Globus pallidus (tissue), 1 donor: ENCODE data around the gene CALR3.
"Not testable (repeated sequence)": the region's sequence is repeated elsewhere in the genome, so short reads cannot be mapped to it uniquely, and the experiment has no call there.

ENCODE experiments used
- DNase-seq: peaks from one replicate; pipeline ENCODE4 v3.0.0-alpha.2; 2015; ENCODE audit warnings: low spot score

Gene CALR3

DNA sequence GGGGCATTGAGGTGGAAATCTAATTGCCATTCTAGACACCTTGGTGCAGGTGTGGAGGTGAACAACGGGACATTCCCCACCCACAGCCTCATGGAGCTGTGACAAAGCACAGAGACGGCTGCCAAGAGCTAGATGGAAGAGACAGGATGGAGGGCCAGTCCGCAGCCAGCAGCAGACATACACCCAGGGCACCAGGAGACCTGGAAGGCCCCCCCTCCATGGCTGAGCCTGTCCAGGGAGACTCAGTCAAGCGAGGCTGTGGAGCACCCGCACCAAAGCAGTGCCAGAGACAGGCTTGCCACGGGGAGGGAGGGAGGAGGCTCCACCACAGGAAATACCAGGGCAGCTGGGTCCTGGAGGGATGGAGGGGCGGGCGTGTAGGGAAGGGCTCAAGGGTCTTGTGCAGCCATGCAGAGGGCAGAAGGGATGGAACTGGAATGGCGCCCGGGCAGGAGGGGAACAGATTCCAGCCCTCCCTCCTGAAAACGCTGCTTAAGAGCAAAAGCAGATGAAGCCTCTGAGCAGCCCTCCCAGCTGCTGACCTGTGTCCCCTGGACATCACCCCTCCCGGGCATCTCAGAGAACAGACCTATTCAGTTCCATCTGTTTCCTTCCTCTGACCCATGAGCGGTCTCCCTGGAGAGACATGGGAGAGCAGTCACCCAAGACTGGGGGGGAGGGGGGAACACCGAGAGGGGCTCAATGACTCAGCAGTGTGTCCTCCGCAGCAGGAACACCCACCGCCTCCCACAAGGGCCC, 38.6 kb downstream of the CALR3 start:
- DNase-seq, result no peak

DNA sequence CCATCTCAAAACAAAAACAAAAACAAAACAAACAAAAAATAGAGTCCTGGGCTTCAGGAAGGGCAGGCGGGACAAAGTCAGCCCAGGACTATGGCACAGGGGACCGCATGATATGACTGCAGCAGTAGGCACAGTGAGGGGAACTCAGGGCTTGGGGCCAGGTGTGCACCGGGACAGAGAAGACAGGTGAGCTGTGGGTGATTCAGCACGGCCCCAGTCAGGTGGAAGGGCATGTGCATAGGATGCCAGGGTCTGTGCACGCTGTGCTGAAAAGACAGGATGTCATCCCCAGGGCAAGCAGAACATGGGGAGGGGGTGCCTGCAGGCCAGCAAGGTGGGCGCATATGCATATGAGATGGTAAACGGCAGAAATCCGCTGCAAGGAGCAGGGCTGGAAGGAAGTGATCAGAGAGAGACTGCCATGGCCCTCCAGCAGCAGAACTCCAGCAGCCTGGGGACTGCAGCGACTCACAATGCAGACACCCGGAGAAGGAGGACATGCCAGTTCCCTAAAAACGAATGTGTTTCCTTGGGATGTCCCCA, 39.2 kb downstream of the CALR3 start:
- DNase-seq, result no peak

DNA sequence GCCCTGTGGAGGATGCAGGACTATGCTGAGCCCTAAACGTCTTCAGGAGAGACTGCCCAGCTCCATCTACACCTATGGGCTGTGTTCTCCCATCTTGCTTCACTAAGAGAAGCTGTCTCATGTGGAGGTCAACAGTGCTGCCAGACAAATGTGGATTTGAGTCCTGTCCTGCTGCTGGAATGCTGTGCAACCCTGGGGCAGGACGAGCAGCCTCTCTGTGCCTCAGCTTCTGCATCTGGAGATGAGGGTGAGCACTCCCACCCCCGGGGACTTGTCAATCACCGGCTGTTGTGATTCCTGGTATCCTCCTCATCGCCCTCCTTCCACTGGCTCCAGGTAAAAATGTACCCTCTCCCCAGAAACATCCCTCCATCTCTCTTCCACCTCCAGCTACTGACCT, 40.5 kb downstream of the CALR3 start:
- no peak for DNase-seq

DNA sequence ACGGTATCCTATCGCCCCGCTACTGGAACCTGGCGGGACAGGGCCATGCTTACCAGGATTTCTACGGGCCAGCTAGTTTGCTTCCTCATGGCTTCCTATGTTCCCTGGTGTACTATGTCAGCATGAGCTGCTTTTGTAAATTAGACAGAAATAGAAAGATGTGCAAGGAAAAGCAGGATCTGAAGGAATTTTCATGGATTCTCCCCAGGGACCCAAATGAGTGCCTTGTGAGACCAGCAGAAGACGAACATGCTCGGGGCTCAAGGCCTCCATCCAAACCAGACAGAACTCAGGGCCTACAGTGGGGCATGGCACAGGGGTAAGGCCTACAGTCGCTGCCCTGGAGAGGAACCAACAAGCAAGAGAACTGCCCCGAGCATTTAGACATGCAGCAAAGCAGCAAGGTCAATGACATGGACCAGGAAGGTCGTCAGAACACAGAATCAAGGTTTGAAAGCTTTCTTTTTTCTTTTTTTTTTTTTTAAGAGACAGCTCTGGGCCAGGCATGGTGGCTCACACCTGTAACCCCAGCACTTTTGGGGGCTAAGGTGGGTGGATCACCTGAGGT, 41.5 kb downstream of the CALR3 start:
- DNase-seq, result no peak

DNA sequence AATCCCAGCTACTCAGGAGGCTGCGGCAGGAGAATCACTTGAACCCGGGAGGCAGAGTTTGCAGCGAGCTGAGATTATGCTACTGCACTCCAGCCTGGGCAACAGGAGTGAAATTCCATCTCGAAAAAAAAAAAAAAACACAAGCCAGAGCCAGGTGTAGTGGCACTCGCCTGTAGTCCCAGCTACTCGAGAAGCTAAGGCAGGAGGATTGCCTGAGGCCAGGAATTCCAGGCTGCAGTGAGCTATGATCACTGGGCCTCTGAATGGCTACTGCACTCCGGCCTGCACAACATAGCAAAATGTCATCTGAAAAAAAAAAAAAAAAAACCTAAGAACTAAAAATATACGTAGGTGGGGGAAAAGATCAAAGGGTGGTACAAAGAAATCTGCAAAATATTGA, 43.6 kb downstream of the CALR3 start:
- no peak for DNase-seq

DNA sequence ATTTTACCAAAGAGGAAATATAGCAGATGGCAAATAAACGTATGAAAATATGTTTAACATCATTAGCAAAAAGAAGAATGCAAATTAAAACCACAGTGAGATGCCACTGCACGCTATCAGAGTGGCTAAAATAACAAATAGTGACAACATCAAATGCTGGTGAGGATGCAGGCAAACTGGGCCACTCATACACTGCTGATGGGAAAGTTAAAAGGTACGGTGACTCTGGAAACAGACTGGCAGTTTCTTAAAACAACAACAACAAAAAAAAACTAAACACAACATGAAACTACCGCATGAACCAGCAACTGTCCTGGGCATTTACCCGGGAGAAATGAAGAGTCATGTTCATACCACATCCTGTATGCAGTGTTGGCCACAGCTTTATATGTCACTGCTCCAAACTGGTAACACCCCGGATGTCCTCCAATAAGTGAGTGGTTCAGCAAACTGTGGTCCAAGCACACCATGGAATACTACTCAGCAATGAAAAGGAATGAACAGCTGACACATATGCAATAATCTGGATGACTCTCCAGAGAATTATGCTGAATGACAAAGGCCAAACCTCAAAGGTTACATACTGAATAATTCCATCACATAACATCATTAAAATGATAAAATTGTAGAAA, 46.5 kb downstream of the CALR3 start:
- DNase-seq, result no peak

DNA sequence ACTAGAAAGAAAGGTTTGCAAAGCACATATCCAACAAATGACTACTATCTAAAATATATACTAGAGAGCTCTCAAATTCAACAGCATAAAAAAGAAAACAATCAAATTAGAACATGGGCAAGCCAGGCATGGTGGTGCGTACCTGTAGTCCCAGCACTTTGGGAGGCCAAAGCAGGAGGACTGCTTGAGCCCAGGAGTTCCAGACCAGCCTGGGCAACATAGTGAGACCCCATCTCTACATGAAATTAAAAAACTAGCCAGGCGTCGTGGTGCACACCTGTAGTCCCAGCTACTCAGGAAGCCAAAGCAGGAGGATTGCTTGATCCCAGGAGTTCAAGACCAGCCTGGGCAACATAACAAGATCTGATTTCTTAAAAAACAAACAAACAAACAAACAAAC, 47.1 kb downstream of the CALR3 start:
- not testable (repeated sequence) for DNase-seq

DNA sequence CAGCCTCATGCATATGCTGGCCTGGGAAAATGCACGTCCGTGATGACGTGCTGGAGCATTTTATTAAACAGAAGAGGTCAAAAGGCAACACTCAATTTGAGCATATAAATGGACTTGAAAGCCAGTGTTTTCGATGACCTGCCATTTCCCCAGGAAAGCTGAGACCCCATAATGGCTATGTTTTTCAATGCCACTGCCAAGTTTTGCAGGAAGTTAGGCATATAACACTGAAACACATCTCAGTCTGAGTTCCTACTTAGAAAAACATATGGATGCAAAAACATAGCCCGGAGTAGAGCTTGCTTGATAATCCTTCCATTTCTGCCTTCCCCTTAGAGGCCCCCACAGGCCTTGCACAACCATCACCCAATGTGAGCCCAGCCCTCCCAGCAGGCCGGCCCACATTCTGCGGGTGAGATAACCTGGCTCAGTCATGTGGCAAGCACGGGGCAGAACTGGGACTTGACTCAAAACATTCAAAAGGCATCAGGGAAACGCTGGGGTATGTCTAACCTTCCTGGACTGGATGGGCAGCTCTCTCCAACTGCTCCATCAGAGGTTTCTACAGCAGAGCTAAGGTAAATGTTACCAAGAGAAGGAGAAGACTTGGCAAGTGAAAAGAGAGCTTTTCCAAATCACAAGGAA, 49.1 kb downstream of the CALR3 start:
- DNase-seq, result peak; percentile 51

DNA sequence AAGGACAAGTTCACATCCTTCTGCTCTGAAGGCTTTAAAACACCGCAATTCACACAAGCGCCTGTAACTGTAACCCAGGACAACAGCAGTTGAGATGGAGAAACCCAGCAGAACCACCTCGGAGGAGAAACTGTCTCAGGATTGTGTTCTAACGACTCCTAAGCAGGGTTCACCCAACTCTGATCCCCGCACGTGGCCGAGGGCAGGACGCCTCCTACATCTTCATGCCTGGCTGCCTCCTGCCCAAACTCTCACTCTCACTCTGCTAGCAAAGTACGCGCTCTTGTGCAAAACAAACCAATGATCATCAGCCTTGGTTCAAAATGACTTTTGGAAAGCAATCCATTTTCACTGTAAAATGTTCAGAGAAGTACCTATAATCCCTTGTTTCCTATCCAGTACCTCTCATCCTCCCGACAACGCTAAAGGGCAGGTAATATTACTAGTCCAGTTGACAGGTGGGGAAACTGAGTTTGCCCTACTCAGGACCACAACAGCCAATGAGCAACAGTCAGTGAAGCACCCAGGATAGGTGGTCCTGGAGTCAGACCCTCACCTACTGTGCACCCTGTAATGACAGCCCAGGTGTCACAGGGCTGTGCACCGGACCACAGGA, 49.8 kb downstream of the CALR3 start:
- no peak for DNase-seq

DNA sequence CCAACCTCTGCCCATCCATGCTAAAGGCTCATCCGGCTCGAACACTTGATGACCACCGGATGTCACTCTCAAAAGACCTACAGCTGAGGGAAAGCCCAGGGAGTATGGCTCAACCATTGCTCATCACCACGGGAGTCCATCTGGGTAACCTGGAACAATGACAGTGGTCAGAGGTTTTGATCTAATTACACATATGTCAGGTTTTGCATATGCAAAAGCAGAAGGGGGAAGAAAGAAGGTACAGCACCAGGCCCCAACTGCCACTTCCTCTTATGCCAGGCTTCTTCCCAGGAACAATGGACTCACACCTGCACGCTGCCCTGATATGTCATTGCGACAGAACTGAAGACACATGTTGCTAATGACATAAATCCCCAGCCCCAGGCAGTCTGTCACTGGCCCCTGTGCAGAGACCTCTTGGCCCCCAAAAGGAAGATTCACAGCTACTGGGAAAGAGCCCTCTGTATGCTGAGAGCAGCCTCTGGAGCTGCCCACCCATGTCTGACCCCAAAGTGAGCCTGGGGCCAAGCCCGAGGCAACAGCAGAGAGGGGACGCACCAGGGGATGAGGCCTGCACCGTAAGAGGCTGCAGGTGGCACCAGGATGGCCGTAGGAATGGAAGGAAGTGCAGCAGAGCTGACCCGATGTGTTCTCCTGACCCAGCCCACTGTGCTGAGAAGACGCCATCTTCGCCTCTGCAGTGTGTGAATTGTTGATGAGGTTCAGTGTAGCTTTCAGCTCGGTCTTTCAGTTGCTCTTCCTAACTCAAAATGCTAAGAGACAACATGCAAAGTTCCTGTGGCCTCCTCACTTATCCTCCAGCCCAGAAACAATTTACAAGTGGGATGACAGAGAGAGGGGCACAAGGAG, 50.5 kb downstream of the CALR3 start:
- no peak for DNase-seq

DNA sequence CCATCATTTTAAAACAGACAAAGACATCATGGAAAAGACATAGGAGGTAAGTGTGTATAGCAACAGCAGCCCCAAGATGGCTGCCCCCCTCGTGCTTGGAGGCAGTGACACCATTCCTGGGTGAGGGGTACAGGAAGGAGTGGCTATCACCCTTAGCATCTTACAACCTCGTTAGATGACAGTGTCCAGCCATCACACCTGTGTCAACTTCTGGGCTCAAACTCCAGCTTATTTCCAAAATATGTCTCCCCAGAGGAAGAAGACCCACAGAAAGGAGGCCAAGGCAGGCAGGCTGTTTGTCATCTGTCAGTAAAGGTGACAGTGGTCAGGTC, 51.7 kb downstream of the CALR3 start:
- DNase-seq, result no peak

DNA sequence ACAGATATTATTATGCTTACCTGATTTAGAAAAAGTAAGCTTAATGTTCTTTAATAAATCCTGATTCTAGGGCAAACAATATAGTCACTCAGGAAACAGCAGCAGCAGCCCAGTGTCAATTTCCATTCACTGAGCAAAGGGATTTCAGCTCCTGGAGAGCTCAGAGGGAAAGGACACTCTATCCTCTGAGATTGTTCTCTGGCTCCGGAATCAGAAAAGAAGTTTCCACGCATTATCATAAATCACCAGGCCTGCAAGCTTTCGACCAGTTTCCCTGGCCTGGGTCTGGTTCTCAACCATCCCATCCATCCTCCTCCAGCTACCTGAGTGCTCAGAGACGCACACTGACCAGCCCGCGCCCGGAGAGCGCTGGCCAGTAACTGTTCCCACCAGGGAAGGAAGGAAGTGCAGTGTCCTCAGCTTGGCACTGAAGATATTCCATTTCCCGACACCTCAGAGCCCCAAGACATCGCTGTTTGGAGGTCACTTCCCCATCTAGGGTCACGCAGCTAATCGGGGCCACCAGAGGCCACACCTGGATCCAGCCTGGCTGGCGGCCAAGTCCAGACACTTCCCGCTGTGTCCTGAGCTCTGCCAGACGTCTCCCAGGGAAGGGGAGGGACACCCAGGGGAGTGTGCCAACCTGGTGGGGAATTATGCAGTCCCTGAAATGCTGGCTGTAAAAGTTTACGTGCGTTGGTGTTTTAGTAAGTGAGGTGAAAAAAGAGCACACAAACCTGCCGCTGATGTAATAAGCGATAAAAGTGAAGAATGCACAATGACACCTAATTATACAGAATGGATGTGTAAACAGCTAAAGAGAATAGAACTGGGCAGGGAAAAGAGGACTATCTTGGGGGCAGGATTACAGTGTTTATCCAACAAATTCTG, 53.3 kb downstream of the CALR3 start:
- DNase-seq, result no peak

DNA sequence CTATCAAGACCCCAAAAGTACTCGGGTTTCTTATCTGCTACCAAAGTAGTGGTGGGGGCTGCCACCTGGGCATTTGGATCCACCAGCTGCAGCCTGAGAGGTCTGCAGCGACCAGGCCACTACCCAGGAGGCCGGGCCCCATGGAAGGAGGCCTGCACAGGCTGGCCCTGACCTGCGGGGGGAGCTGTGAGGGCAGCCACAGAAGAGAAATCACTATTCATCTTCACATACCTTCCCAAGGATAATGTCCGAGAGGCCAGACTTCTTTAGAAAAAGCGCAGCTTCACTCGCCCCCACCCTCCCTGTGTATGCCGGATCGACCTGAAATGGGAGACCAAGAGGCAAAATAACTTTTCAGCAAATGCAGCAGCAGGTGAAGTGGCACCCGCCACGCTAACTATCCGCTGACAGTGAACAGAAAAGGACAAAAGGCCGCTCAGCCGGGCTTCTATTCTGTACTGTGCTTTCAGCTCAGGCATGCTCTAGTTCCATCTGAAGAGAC, 54.3 kb downstream of the CALR3 start:
- no peak for DNase-seq

DNA sequence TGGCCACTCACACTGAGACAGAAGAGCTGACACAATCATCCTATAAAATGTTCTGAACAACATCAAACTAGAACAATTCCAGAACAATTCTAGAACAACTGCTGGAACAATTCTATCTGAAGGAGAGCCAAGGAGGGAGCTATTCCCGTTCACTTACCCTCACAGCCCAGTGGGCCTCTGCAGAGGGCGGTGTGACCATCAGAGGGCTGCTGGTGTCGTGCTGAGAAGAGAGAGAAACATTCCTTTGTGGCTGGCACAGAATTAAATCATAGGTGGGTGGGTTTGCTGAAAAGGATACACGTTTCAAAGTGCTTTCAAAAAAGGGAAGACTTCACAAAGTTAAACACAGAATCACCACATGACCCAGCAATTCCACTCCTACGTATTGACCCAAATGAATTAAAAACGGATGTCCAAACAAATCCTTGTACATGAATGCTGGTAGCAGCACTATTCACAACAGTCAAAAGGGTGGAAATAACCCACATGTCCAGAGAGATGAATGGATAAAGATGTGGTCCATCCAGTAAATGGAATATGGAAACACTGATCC, 59.1 kb downstream of the CALR3 start:
- no peak for DNase-seq

DNA sequence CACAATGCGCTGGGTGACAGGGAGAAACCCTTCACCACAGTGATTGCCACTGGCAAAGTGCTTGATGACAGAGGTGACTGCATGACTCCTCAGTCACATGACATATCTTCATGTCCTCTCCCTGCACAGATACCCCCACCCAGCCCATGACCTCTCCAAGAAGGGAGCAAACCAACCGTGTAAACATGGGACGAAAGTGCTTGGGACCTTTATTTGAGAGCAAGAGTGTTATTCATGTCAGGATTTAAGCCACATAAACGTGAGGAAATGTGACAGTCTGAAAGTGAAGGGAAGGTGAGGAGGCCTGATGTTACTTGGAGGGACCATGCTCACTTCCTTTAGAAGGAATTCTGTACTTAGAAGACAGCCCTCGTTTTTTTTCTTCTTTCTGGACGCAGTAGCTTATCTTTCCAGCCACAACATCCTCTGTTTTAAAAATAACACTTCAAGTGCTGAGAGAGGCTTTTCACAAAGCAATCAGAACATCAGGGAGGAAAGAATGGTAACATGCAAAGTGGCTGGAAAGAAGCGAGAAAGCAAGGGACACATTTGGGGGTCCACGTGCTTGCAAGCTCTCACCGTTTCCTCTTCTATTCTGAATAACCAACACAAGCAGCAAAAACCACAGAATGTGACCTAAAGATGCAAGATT, 59.8 kb downstream of the CALR3 start:
- DNase-seq, result peak; percentile 56

DNA sequence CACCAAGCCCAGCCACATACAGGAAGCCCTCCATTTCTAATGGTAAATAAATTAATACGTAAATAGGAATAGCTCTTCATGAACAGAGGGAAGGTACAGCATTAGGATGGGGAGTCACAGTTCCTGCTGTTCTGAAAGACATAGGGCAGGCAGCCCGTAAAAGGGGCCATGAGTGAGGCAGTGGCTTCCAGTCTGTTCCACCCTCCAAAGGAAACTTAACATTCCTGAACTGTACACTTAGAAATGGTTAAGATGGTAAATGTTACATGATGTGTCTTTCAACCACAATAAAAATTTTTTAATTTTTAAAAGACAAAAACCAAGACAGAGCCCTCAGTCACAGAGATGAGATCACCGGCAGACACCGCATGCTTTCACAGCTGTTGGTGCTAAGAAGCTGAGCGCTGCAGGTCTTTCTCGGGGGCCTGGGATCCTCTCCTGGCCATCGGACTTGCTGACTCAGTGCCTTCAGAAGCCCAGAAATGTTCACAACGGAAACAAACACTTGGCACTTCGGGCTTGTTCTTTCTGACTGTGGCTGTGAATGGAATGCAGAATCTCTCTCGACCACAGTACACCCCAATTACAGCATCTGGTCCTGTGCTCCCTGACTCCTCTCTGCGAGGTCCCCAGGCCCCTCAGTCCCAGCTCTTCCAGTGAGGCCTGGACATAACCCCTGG, 60.6 kb downstream of the CALR3 start:
- DNase-seq, result peak; percentile 73

DNA sequence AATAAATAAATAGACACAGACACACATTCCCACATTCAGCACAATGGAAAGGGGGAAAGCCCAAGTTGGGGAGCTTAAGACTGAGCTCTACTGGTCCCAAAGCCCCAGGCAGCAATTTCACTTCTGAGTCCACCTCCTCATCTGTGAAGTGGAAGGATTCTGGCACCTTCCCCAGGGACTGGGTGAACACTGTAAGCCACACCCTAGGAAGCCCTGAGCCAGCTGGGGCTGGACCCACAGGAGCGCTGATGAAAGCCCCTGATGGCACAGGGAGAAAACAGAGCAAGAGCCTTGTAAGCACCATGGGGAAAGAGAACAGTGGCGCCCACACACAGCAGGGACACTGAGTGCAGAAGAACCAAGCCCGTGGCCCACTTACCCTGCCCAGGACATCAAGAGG, 62.0 kb downstream of the CALR3 start:
- no peak for DNase-seq

DNA sequence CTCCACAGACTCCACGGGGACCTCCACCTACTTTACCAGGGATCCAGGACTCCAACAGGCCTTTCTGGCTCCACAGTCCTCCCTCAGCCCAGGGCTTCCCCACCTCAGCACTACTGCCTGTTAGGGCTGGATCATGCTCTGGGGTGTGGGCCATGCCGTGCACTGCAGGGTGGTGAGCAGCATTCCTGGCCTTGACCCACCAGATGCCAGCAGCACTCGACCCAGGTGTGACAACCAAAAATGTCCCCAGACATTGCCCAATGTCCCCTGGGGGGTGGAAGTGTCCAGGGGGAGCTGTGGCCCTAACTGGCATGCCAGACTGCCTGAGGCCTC, 66.2 kb downstream of the CALR3 start:
- no peak for DNase-seq
